ENCODE data around the gene ZRANB3. TPM values are rescaled to one million over a fixed set of nuclear protein-coding genes. Genes with fewer than 3 reads are reported as not detected.
"Not testable (repeated sequence)": the region's sequence is repeated elsewhere in the genome, so short reads cannot be mapped to it uniquely, and the experiment has no call there.

Gene ZRANB3
- total and polyA plus RNA-seq, 10 donors, result 2.2 to 11.1 (median 6.9) TPM

GRCh38 chr2:135093670-135094330 is 437.2 kb downstream of the ZRANB3 start:
- Histone ChIP-seq H3K36me3 (peaks cover 0 to 77% (median 27%) of the 10 kb centered on the region in 6 donors), H3K4me1 (peaks cover 0 to 4% (median 0%) of the 10 kb centered on the region in 6 donors), H3K27me3 (replicated peaks in 1 of 7) (no peaks in the 10 kb centered on the region), H3K9me3 (peaks cover 0 to 11% (median 9%) of the 10 kb centered on the region in 8 donors), H3K4me3 (no peak overlapping the region), H3K27ac (no peak overlapping the region)
- 97 to 100% (median 99%) methylated on average over 3 of the region's 3 CpGs for WGBS, 5 donors
- no peak for DNase-seq
- intact Hi-C loops (cut with DNase I; ENCODE audit: low total_unique reads), result no loop called here
- TF ChIP-seq POLR2A (IDR thresholded peaks at IDR 0.05) (no peak), CTCF (IDR thresholded peaks at IDR 0.05 in 8 of 11, conservative IDR thresholded peaks at IDR 0.05 in 3 of 11) (no peak), POLR2AphosphoS5 (IDR thresholded peaks at IDR 0.05) (no peak)

- DNase-seq, result no peak
- peaks cover 0 to 17% (median 10%) of the 10 kb centered on the region in 8 donors for H3K9me3 ChIP-seq
- TF ChIP-seq POLR2A (IDR thresholded peaks at IDR 0.05) (no peak), CTCF (IDR thresholded peaks at IDR 0.05 in 8 of 11, conservative IDR thresholded peaks at IDR 0.05 in 3 of 11) (no peak), POLR2AphosphoS5 (IDR thresholded peaks at IDR 0.05) (no peak)
- no peaks in the 10 kb centered on the region for H3K27me3 ChIP-seq (replicated peaks in 1 of 7)
- intact Hi-C loops (cut with DNase I; ENCODE audit: low total_unique reads), result no loop called here
- H3K4me3 ChIP-seq, result no peak overlapping the region
- H3K4me1 ChIP-seq, result no peaks in the 10 kb centered on the region
- H3K27ac ChIP-seq, result no peak overlapping the region
- H3K36me3 ChIP-seq, result peaks cover 0 to 77% (median 27%) of the 10 kb centered on the region in 6 donors
Observed at GRCh38 chr2:135093193-135093592, 437.8 kb downstream of the ZRANB3 start.

GRCh38 chr2:135091681-135092080 is 439.3 kb downstream of the ZRANB3 start:
- H3K4me3 ChIP-seq, result no peak overlapping the region
- DNase-seq, result no peak
- intact Hi-C loops (cut with DNase I; ENCODE audit: low total_unique reads), result no loop called here
- WGBS, 5 donors, result 95 to 100% (median 96%) methylated on average over 1 of the region's 1 CpG
- H3K27me3 ChIP-seq (replicated peaks in 1 of 7), result no peaks in the 10 kb centered on the region
- no peak for TF ChIP-seq CTCF (IDR thresholded peaks at IDR 0.05 in 8 of 11, conservative IDR thresholded peaks at IDR 0.05 in 3 of 11)
- TF ChIP-seq POLR2A (IDR thresholded peaks at IDR 0.05), result no peak
- no peak for TF ChIP-seq POLR2AphosphoS5 (IDR thresholded peaks at IDR 0.05)
- H3K36me3 ChIP-seq, result peaks cover 0 to 73% (median 27%) of the 10 kb centered on the region in 6 donors
- H3K27ac ChIP-seq, result no peak overlapping the region
- no peaks in the 10 kb centered on the region for H3K4me1 ChIP-seq
- H3K9me3 ChIP-seq, result peaks cover 0 to 18% (median 10%) of the 10 kb centered on the region in 8 donors

- DNase-seq; H3K4me1 ChIP-seq; intact Hi-C loops (cut with DNase I; ENCODE audit: low total_unique reads); H3K27me3 ChIP-seq (replicated peaks in 1 of 7); H3K4me3 ChIP-seq; H3K27ac ChIP-seq: not testable (repeated sequence)
- peaks cover 0 to 58% (median 21%) of the 10 kb centered on the region in 6 donors for H3K36me3 ChIP-seq
- peaks cover 0 to 18% (median 10%) of the 10 kb centered on the region in 8 donors for H3K9me3 ChIP-seq
- WGBS, 5 donors, result 97 to 100% (median 98%) methylated on average over 4 of the region's 4 CpGs
Observed at GRCh38 chr2:135089597-135089996, 441.4 kb downstream of the ZRANB3 start.

Small RNA genes within 50 kb of the gene (small RNA-seq; reads per million reads assigned to genes)
- 0.69 to 4.1 (median 3.0) reads per million in 4 donors for gene SNORA40B

Other genes with a start within 250 kb of the ZRANB3 start
- 10 to 100 TPM; 26.1 to 54.7 (median 33.9) TPM for gene R3HDM1, start 266 bp upstream of the ZRANB3 start, total RNA-seq
- 1 to 10 TPM; 8.3 to 9.5 (median 9.0) TPM for gene R3HDM1, start 266 bp upstream of the ZRANB3 start, polyA plus RNA-seq
- 100 to 1,000 TPM in 1 of 7 donors, 10 to 100 TPM in 6; 83.6 to 101 (median 92.7) TPM for gene UBXN4, start 210.6 kb upstream of the ZRANB3 start, total RNA-seq
- 10 to 100 TPM; 36.6 to 40.7 (median 37.2) TPM for gene UBXN4, start 210.6 kb upstream of the ZRANB3 start, polyA plus RNA-seq

All from spleen (tissue), 11 donors.